BE2C (cell line): ENCODE results near the gene ETV7.

Experiments used
- DNase-seq: peaks from one replicate; pipeline ENCODE4 v3.0.0-alpha.2; 2020
- H3K27me3 ChIP-seq: fragments of 250-450 bp; sonication (Bioruptor Pico); 2 replicates; pipeline ENCODE4 v1.5.1; 2020; ENCODE audit warnings: mild to moderate bottlenecking
- H3K36me3 ChIP-seq: fragments of 250-450 bp; sonication (Bioruptor Pico); 2 replicates; pipeline ENCODE4 v1.5.1; 2020; ENCODE audit warnings: mild to moderate bottlenecking
- H3K4me1 ChIP-seq: fragments of 250-450 bp; sonication (Bioruptor Pico); 2 replicates; pipeline ENCODE4 v1.5.1; 2020
- H3K4me3 ChIP-seq: 2 replicates; pipeline ENCODE4 v1.5.1; 2011; ENCODE audit warnings: low read depth, low read length
- H3K9me3 ChIP-seq: fragments of 250-450 bp; sonication (Bioruptor Pico); 2 replicates; pipeline ENCODE4 v1.5.1; 2020
- TF ChIP-seq, protein P1 (sequence below): IDR thresholded peaks from 2 replicates; pipeline ENCODE4 v1.5.1; 2012; ENCODE audit warnings: mild to moderate bottlenecking, low read depth, low read length

ETV7 gene

DNA sequence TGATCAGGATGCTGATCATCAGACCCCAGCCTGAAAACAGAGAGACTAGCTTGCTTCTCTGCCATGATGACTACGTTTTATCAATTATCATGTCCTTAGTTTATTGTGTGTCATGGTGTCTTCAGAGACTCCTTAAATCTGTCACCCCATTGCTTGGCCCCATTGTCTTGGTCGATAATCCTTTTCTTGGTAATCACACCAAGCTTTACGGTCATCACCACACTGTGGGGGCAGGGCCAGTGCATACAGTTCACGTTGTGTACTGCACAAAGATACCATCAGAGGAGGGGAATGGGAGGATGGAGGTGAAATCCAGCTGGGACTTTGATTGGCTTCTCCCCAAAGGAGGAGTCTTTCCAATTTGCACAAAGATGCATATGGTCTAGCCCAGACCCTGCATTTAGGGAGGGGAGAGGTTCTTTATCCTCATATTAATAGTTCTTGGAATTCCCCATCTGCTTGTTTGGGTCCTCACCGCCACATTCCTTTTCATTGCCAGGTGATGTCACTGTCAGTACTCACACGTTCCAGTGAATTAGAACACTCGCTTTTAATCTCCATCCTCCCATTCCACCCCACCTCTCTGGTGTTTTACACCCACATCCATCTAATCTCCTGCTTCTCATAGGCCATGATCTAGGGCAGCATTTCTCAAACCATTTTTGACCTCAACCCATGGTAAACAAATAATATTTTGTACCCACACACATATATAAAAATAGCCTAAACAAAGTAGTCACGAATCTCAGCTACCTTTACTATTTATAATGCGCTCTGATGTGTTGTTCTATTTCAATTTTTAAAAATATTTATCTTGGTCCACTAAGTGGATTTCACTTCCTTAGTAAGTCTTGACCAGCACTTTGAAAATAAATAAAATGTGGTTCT is 5.7 kb downstream of the ETV7 start:
- TF ChIP-seq, protein P1, sequence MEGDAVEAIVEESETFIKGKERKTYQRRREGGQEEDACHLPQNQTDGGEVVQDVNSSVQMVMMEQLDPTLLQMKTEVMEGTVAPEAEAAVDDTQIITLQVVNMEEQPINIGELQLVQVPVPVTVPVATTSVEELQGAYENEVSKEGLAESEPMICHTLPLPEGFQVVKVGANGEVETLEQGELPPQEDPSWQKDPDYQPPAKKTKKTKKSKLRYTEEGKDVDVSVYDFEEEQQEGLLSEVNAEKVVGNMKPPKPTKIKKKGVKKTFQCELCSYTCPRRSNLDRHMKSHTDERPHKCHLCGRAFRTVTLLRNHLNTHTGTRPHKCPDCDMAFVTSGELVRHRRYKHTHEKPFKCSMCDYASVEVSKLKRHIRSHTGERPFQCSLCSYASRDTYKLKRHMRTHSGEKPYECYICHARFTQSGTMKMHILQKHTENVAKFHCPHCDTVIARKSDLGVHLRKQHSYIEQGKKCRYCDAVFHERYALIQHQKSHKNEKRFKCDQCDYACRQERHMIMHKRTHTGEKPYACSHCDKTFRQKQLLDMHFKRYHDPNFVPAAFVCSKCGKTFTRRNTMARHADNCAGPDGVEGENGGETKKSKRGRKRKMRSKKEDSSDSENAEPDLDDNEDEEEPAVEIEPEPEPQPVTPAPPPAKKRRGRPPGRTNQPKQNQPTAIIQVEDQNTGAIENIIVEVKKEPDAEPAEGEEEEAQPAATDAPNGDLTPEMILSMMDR = no peak
- no peaks in the 10 kb centered on the region for H3K4me1 ChIP-seq
- no peaks in the 10 kb centered on the region for H3K9me3 ChIP-seq
- DNase-seq = no peak
- no peak overlapping the region for H3K4me3 ChIP-seq
- H3K36me3 ChIP-seq = no peaks in the 10 kb centered on the region
- no peaks in the 10 kb centered on the region for H3K27me3 ChIP-seq

DNA sequence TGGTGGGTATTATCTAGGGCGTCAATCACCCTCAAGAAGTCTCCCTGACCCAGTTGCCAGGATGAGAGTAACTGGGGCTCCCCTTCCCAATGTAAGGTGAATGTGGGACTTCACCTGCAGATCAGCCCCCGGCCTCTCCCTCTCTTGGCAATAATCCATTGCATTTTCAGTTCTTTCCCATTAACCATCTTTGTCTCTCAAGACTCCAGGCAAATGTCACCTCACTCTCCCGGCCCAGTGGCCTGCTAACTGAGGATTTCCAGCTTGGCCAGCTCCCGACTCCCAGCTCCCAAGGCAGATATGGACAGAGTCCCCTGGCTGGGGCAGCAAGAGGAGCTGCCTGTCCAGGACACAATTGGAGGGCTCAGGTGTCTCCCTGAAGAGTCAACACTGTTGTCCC is 7.3 kb downstream of the ETV7 start:
- Histone ChIP-seq H3K27me3 (no peaks in the 10 kb centered on the region), H3K9me3 (no peaks in the 10 kb centered on the region), H3K4me1 (no peaks in the 10 kb centered on the region), H3K36me3 (no peaks in the 10 kb centered on the region), H3K4me3 (no peak overlapping the region)
- no peak for DNase-seq
- TF ChIP-seq, protein P1 = no peak

DNA sequence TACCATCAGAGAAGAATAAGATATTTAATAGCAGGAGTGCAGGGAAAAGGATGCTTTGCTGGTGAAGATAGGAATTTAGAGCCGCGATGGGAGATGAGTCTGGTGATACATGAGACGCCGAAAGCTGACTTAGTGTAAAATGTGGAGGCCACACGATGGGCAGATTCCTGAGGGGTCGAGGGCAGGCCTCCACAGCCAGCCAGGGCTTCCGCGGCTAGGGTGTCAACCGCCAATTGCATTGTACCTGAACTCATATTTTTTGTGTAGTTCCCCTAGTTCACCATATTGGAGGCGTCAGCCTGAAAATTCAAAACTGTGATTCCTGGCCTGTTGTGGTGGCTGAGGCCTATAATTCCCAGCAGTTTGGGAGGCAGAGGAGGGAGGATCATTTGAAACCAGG is 8.5 kb downstream of the ETV7 start:
- H3K36me3 ChIP-seq = no peaks in the 10 kb centered on the region
- H3K27me3 ChIP-seq = no peaks in the 10 kb centered on the region
- TF ChIP-seq, protein P1 = no peak
- no peak overlapping the region for H3K4me3 ChIP-seq
- no peaks in the 10 kb centered on the region for H3K9me3 ChIP-seq
- no peak for DNase-seq
- no peaks in the 10 kb centered on the region for H3K4me1 ChIP-seq

DNA sequence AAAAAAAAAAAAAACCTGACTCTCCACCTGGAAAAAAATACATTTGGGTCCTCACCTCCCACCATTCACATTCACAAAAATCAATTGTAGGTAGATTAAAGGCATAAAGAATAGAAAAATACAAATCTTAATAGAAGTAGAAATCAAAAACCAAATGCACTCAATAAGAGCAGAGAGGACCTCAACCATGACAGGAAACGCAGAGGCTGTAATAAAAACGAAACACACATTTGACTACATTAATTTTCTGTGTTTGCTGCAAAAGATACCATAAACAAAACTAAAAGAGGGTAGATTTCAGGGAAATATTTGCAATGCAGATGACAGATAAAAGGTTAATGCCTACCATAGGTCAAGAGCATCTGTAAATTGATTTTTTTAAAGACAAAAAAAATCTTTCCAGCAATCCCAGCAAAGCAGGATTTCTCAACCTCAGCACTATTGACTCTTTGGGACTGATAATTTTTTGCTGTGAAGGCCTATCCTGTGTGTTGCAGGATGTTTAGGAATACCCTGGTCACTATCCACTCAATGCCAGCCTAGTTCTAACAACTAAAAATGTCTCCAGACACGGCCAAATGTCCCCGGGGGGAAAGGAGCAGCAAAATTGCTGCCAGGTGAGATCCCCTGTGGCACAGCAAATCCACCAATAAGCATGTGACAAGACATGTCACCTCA is 9.1 kb downstream of the ETV7 start:
- H3K36me3 ChIP-seq = no peaks in the 10 kb centered on the region
- H3K27me3 ChIP-seq = no peaks in the 10 kb centered on the region
- no peaks in the 10 kb centered on the region for H3K9me3 ChIP-seq
- no peak for DNase-seq
- H3K4me3 ChIP-seq = no peak overlapping the region
- no peaks in the 10 kb centered on the region for H3K4me1 ChIP-seq
- TF ChIP-seq, protein P1 = no peak

DNA sequence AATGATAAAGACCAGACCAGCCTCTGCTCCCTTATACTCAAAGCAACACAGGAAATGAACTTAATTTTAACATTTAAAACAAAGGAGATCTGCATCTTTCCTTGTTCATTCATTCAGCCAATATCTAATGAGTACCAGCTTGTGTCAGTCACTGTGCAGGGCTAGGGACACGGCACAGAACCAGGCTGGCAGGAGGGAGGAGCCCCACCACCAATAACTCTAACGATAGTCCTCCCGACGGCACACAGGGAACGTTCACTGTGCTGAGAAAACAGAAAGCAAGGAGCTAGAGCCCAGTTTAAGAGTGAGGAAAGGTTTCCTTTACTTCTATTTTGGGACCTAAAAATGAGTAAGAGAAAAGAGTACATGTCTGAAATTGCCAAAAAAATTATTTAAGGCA is 9.9 kb downstream of the ETV7 start:
- H3K9me3 ChIP-seq = no peaks in the 10 kb centered on the region
- no peak for DNase-seq
- TF ChIP-seq, protein P1 = no peak
- H3K4me1 ChIP-seq = no peaks in the 10 kb centered on the region
- H3K27me3 ChIP-seq = no peaks in the 10 kb centered on the region
- H3K36me3 ChIP-seq = no peaks in the 10 kb centered on the region
- H3K4me3 ChIP-seq = no peak overlapping the region

DNA sequence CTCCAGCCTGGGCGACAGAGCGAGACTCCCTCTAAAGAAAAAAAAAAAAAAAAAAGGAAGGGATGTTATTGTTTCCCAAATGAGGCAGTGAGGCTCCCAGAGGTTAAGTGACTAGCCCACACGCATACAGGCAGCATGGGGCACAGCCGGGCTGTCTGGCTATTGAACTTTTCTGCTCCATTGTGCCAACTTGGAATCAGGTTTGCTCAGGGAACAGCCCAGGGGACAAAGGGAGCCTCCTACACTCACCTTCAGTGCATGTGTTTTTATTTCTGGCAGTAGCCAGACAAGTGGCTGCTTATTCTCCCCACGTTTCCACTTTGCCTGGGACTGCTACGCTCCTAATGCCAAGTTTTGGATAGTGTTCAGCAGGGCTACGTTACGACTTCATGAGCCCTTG is 10.7 kb downstream of the ETV7 start:
- no peaks in the 10 kb centered on the region for H3K9me3 ChIP-seq

More for the DNA sequence above, 10.7 kb downstream of the ETV7 start:
- TF ChIP-seq, protein P1 = no peak
- Histone ChIP-seq H3K4me1 (no peaks in the 10 kb centered on the region), H3K36me3 (no peaks in the 10 kb centered on the region), H3K4me3 (no peak overlapping the region), H3K27me3 (no peaks in the 10 kb centered on the region)
- DNase-seq = no peak
